GM19397 (cell line): Measurements from ENCODE around the gene FST.

Source experiments
- ATAC-seq: cut with Tn5 transposase; IDR thresholded peaks from one replicate; pipeline ENCODE4 v1.9.1; 2021; ENCODE audit warnings: mild to moderate bottlenecking, moderate library complexity; ENCODE audit not compliant: unreplicated experiment

Gene FST

GRCh38 chr5:53480416-53481158, at the start of gene FST:
TSS of gene FST (plus strand) at chr5:53480629. CDS start at chr5:53480792, 163 bp downstream.
- no peak for ATAC-seq

GRCh38 chr5:53431665-53432064, 48.8 kb upstream of the FST start:
- ATAC-seq = no peak

GRCh38 chr5:53433026-53433425, 47.4 kb upstream of the FST start:
- no peak for ATAC-seq

- ATAC-seq = no peak
These were observed 45.9 kb upstream of the FST start for GRCh38 chr5:53434541-53434940.

GRCh38 chr5:53436480-53437191, 43.8 kb upstream of the FST start:
- ATAC-seq = no peak

GRCh38 chr5:53438079-53438478, 42.4 kb upstream of the FST start:
- no peak for ATAC-seq

GRCh38 chr5:53438486-53439472, 41.6 kb upstream of the FST start:
- no peak for ATAC-seq

- ATAC-seq = no peak
These were observed 37.5 kb upstream of the FST start for GRCh38 chr5:53442961-53443360.

GRCh38 chr5:53445569-53445968, 34.9 kb upstream of the FST start:
- no peak for ATAC-seq

GRCh38 chr5:53446908-53447307, 33.5 kb upstream of the FST start:
- no peak for ATAC-seq

GRCh38 chr5:53448851-53449250, 31.6 kb upstream of the FST start:
- no peak for ATAC-seq

GRCh38 chr5:53453898-53454718, 26.3 kb upstream of the FST start:
- ATAC-seq = no peak

GRCh38 chr5:53454719-53455000, 25.8 kb upstream of the FST start:
- ATAC-seq = no peak

- ATAC-seq = no peak
These were observed 24.1 kb upstream of the FST start for GRCh38 chr5:53456366-53456765.

- ATAC-seq = no peak
These were observed 16.4 kb upstream of the FST start for GRCh38 chr5:53463909-53464621.

- ATAC-seq = no peak
These were observed 15.7 kb upstream of the FST start for GRCh38 chr5:53464722-53465121.

GRCh38 chr5:53469946-53470687, 10.3 kb upstream of the FST start:
- no peak for ATAC-seq

GRCh38 chr5:53472279-53472678, 8.2 kb upstream of the FST start:
- ATAC-seq = no peak
